ENCODE measurements around the gene VSTM4.

DNA sequence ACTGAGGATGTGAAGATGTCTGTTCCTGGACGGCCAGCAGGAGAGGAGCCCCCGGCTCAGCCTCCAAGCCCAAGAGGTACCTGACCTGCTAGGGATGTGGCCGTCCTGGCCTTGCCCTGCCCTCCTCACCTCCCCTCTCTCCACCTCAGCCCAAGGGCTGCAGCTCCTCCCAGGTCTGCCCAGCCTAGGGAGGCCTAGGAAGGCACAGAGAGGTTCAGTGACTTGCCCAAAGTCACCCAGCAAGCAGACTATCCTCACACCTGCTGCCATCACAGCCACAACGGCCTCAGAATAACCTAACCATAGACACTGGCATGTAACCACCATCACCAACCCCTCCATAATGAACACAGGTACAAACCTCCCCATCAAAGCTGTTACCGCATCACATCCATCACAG lies 137.0 kb downstream of the VSTM4 start:
- TF ChIP-seq, protein P1, sequence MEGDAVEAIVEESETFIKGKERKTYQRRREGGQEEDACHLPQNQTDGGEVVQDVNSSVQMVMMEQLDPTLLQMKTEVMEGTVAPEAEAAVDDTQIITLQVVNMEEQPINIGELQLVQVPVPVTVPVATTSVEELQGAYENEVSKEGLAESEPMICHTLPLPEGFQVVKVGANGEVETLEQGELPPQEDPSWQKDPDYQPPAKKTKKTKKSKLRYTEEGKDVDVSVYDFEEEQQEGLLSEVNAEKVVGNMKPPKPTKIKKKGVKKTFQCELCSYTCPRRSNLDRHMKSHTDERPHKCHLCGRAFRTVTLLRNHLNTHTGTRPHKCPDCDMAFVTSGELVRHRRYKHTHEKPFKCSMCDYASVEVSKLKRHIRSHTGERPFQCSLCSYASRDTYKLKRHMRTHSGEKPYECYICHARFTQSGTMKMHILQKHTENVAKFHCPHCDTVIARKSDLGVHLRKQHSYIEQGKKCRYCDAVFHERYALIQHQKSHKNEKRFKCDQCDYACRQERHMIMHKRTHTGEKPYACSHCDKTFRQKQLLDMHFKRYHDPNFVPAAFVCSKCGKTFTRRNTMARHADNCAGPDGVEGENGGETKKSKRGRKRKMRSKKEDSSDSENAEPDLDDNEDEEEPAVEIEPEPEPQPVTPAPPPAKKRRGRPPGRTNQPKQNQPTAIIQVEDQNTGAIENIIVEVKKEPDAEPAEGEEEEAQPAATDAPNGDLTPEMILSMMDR (IDR thresholded peaks at IDR 0.05; ENCODE audit: low read depth, low read length, missing input control), result no peak
- TF ChIP-seq, protein P2, sequence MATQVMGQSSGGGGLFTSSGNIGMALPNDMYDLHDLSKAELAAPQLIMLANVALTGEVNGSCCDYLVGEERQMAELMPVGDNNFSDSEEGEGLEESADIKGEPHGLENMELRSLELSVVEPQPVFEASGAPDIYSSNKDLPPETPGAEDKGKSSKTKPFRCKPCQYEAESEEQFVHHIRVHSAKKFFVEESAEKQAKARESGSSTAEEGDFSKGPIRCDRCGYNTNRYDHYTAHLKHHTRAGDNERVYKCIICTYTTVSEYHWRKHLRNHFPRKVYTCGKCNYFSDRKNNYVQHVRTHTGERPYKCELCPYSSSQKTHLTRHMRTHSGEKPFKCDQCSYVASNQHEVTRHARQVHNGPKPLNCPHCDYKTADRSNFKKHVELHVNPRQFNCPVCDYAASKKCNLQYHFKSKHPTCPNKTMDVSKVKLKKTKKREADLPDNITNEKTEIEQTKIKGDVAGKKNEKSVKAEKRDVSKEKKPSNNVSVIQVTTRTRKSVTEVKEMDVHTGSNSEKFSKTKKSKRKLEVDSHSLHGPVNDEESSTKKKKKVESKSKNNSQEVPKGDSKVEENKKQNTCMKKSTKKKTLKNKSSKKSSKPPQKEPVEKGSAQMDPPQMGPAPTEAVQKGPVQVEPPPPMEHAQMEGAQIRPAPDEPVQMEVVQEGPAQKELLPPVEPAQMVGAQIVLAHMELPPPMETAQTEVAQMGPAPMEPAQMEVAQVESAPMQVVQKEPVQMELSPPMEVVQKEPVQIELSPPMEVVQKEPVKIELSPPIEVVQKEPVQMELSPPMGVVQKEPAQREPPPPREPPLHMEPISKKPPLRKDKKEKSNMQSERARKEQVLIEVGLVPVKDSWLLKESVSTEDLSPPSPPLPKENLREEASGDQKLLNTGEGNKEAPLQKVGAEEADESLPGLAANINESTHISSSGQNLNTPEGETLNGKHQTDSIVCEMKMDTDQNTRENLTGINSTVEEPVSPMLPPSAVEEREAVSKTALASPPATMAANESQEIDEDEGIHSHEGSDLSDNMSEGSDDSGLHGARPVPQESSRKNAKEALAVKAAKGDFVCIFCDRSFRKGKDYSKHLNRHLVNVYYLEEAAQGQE (IDR thresholded peaks at IDR 0.05), result no peak
- no peak for TF ChIP-seq SP1 (IDR thresholded peaks at IDR 0.05)
- no peak for TF ChIP-seq TAF1 (conservative IDR thresholded peaks at IDR 0.05)
- TF ChIP-seq, protein P3, sequence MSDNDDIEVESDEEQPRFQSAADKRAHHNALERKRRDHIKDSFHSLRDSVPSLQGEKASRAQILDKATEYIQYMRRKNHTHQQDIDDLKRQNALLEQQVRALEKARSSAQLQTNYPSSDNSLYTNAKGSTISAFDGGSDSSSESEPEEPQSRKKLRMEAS (IDR thresholded peaks at IDR 0.05), result no peak
- TF ChIP-seq FOXA1 (IDR thresholded peaks at IDR 0.05), result no peak
- TF ChIP-seq YY1 (IDR thresholded peaks at IDR 0.05), result no peak

All from liver (tissue), 3 donors.